ENCODE measurements around the gene UNK. TPM values are rescaled to one million over a fixed set of nuclear protein-coding genes. Genes with fewer than 3 reads are reported as not detected.

Gene UNK
- total and polyA plus RNA-seq, 2 of the 13 experiments (the other 11 are each of a cell fraction or from before 2014, with no cell fraction given): 31.6 to 33.0 TPM

GRCh38 chr17:75779250-75779986, 5.2 kb upstream of the UNK start (continued):
- no peak for TF ChIP-seq KIAA2018 (CRISPR knock-in tag; IDR thresholded peaks at IDR 0.05; ENCODE audit: borderline replicate concordance)
- TF ChIP-seq ZBTB1 (CRISPR knock-in tag; IDR thresholded peaks at IDR 0.05; ENCODE audit: borderline replicate concordance): peak; percentile 80; the same call in 1 of the 2 replicates
- TF ChIP-seq ZNF709 (CRISPR knock-in tag; IDR thresholded peaks at IDR 0.05): peak; percentile 97
- peak; percentile 93 for TF ChIP-seq KLF11 (CRISPR knock-in tag; IDR thresholded peaks at IDR 0.05)
- peak; percentile 92 for TF ChIP-seq NR1H2 (CRISPR knock-in tag; IDR thresholded peaks at IDR 0.05; ENCODE audit: borderline replicate concordance, low read depth)
- peak; percentile 88 for TF ChIP-seq ZNF777 (CRISPR knock-in tag; IDR thresholded peaks at IDR 0.05)
- no peak for TF ChIP-seq ZNF101 (CRISPR knock-in tag; IDR thresholded peaks at IDR 0.05; ENCODE audit: borderline replicate concordance, low read depth)
- TF ChIP-seq ZNF18 (CRISPR knock-in tag; IDR thresholded peaks at IDR 0.05; ENCODE audit: insufficient replicate concordance): no peak
- no peak for TF ChIP-seq TOPORS (CRISPR knock-in tag; IDR thresholded peaks at IDR 0.05)
- TF ChIP-seq ZBTB46 (CRISPR knock-in tag; IDR thresholded peaks at IDR 0.05; ENCODE audit: borderline replicate concordance): no peak
- peak; percentile 94 for TF ChIP-seq ZNF441 (CRISPR knock-in tag; IDR thresholded peaks at IDR 0.05; ENCODE audit: borderline replicate concordance)
- TF ChIP-seq ZNF552 (CRISPR knock-in tag; IDR thresholded peaks at IDR 0.05; ENCODE audit: borderline replicate concordance): peak; percentile 57; the same call in 1 of the 2 replicates

All from HepG2 (cell line).